DMS 273 (cell line): ENCODE measurements around the gene PRC1.

Experiments
- DNase-seq: peaks from one replicate; lab custom pipeline; 2025; ENCODE audit not compliant: unreplicated experiment; lab: John Stamatoyannopoulos, UW

The PRC1 gene

GRCh38 chr15:90989040-90989768 is 5.1 kb downstream of the PRC1 start:
- DNase-seq, result no peak

GRCh38 chr15:90988296-90988695 is 6.0 kb downstream of the PRC1 start:
- DNase-seq, result no peak

- DNase-seq, result no peak
Measured at GRCh38 chr15:90987561-90988141, 6.7 kb downstream of the PRC1 start.

- no peak for DNase-seq
Measured at GRCh38 chr15:90986790-90987507, 7.4 kb downstream of the PRC1 start.

GRCh38 chr15:90982135-90982534 is 12.2 kb downstream of the PRC1 start:
- no peak for DNase-seq

GRCh38 chr15:90981681-90982080 is 12.7 kb downstream of the PRC1 start:
- no peak for DNase-seq

GRCh38 chr15:90979582-90979981 is 14.8 kb downstream of the PRC1 start:
- no peak for DNase-seq

- DNase-seq, result no peak
Measured at GRCh38 chr15:90974216-90974615, 20.1 kb downstream of the PRC1 start.

GRCh38 chr15:90972133-90972532 is 22.2 kb downstream of the PRC1 start:
- no peak for DNase-seq

- no peak for DNase-seq
Measured at GRCh38 chr15:90970274-90970673, 24.1 kb downstream of the PRC1 start.

GRCh38 chr15:90968434-90968833 is 25.9 kb downstream of the PRC1 start:
- no peak for DNase-seq

GRCh38 chr15:90967206-90967605 is 27.1 kb downstream of the PRC1 start:
- no peak for DNase-seq

GRCh38 chr15:90966262-90966661 is 28.1 kb downstream of the PRC1 start:
- DNase-seq, result no peak

- no peak for DNase-seq
Measured at GRCh38 chr15:90962021-90962420, 32.3 kb downstream of the PRC1 start.

- no peak for DNase-seq
Measured at GRCh38 chr15:90960298-90961091, 33.8 kb downstream of the PRC1 start.

- DNase-seq, result peak; percentile 46
Measured at GRCh38 chr15:90959894-90960293, 34.4 kb downstream of the PRC1 start.

- DNase-seq, result no peak
Measured at GRCh38 chr15:90959028-90959595, 35.2 kb downstream of the PRC1 start.

GRCh38 chr15:90957791-90958190 is 36.5 kb downstream of the PRC1 start:
- no peak for DNase-seq

GRCh38 chr15:90957031-90957790 is 37.1 kb downstream of the PRC1 start:
- DNase-seq, result no peak

GRCh38 chr15:90956274-90957030 is 37.9 kb downstream of the PRC1 start:
- peak; percentile 52 for DNase-seq
